Esophagus muscularis mucosa (tissue), 4 donors: ENCODE results near the gene BCAP29. TPM values are rescaled to one million over a fixed set of nuclear protein-coding genes. Genes with fewer than 3 reads are reported as not detected.

Experiments
- DNase-seq: peaks from one replicate; pipeline ENCODE4 v3.0.0-alpha.2; 2017; ENCODE audit errors: extremely low spot score
- H3K27ac ChIP-seq, 4 donors: fragments of 200-600 bp; sonication (generic); replicated peaks in 1 of 4; 1 replicate in 3 of 4; 2 replicates in 1 of 4; pipeline ENCODE4 v1.5.1; 2016 to 2019; ENCODE audit warnings: mild to moderate bottlenecking in 1 of 4
- H3K27me3 ChIP-seq, 4 donors: fragments of 200-600 bp; sonication (generic); one replicate each; pipeline versions ENCODE4 v1.5.1 to v1.6.0; 2016 to 2019
- H3K36me3 ChIP-seq, 4 donors: fragments of 200-600 bp; sonication (generic); one replicate each; pipeline ENCODE4 v1.5.1; 2016 to 2019
- H3K4me1 ChIP-seq, 4 donors: fragments of 200-600 bp; sonication (generic); one replicate each; pipeline ENCODE4 v1.5.1; 2016 to 2019
- H3K4me3 ChIP-seq, 4 donors: fragments of 200-600 bp; sonication (generic); 1 replicate in 2 of 4; 2 replicates in 2 of 4; pipeline ENCODE4 v1.5.1; 2016 to 2019; ENCODE audit warnings: mild to moderate bottlenecking in 4 of 4, moderate library complexity in 1 of 4
- H3K9me3 ChIP-seq, 4 donors: fragments of 200-600 bp; sonication (generic); 1 replicate in 3 of 4; 2 replicates in 1 of 4; pipeline ENCODE4 v1.5.1; 2016 to 2019
- CTCF ChIP-seq, 3 experiments: fragments of 200-600 bp in 2 of 3; fragments of 450-650 bp in 1 of 3; sonication (generic) in 2 of 3; IDR thresholded peaks; one replicate each; pipeline ENCODE4 v1.5.1; 2017 to 2019; ENCODE audit warnings: antibody characterized with exemption in 3 of 3, mild to moderate bottlenecking in 2 of 3, moderate library complexity in 1 of 3
- EP300 ChIP-seq: sonication (generic); formaldehyde crosslinking; IDR thresholded peaks from one replicate; pipeline ENCODE4 v1.6.1; 2017; ENCODE audit warnings: antibody characterized with exemption
- POLR2A ChIP-seq: fragments of 450-650 bp; IDR thresholded peaks from one replicate; pipeline ENCODE4 v1.6.1; 2017; ENCODE audit warnings: antibody characterized with exemption, moderate library complexity, mild to moderate bottlenecking, low read depth
- POLR2AphosphoS5 ChIP-seq, 2 donors: sonication (generic); formaldehyde crosslinking; IDR thresholded peaks; one replicate each; pipeline ENCODE4 v1.6.1; 2017; ENCODE audit warnings: antibody characterized with exemption in 2 of 2
- WGBS: methylation state at CpG from one replicate; pipeline ENCODE4 v1.1.5; 2018; 5-methylcytosine and 5-hydroxymethylcytosine counted together
- intact Hi-C: fragments of 100-400 bp; cut with DNase I; formaldehyde crosslinking; loops from one replicate; pipeline ENCODE4 v1.15.1; 2023
- total RNA-seq, 4 donors: library from RNA; depleted of rRNA; stranded (reverse); fragments of >200 nt; gene quantifications; one replicate each; pipeline versions ENCODE4 v1.1.0 to v1.2.1, GENCODE V29; 2016

The BCAP29 gene
- total RNA-seq, 4 donors from 2014 or later: 89.8 to 116 (median 107) TPM

DNA sequence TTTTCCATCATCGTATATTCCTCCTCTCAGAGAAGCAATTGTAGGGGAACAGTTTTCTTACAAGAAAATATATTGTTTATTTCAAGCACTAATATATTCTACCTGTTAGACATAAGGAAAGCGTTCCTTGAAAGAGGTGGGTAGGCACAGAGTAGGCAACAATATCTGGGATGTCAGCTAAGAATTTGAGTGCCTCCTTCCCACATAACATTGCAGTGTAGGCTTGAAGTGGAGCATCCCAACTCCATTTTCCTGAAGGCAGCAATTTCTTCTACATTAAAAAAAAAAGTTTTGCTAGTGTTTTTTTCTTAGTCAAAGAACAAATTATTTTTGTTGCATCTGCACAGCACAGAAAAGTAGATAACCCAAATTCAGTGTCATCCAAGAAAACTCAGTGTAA, 20.8 kb downstream of the BCAP29 start:
- no peaks in the 10 kb centered on the region for H3K9me3 ChIP-seq
- WGBS: 83% methylated on average over 2 of the region's 2 CpGs
- no peak for DNase-seq
- TF ChIP-seq POLR2A: no peak
- TF ChIP-seq CTCF (IDR thresholded peaks at IDR 0.05): no peak
- TF ChIP-seq POLR2AphosphoS5 (IDR thresholded peaks at IDR 0.05): no peak
- no peak for TF ChIP-seq EP300
- H3K36me3 ChIP-seq: peaks cover 11 to 62% (median 35%) of the 10 kb centered on the region in 4 donors
- intact Hi-C loops: no loop called here
- H3K4me3 ChIP-seq: no peak overlapping the region
- H3K4me1 ChIP-seq: peaks cover 2 to 12% (median 4%) of the 10 kb centered on the region in 4 donors
- no peaks in the 10 kb centered on the region for H3K27me3 ChIP-seq
- no peak overlapping the region for H3K27ac ChIP-seq

DNA sequence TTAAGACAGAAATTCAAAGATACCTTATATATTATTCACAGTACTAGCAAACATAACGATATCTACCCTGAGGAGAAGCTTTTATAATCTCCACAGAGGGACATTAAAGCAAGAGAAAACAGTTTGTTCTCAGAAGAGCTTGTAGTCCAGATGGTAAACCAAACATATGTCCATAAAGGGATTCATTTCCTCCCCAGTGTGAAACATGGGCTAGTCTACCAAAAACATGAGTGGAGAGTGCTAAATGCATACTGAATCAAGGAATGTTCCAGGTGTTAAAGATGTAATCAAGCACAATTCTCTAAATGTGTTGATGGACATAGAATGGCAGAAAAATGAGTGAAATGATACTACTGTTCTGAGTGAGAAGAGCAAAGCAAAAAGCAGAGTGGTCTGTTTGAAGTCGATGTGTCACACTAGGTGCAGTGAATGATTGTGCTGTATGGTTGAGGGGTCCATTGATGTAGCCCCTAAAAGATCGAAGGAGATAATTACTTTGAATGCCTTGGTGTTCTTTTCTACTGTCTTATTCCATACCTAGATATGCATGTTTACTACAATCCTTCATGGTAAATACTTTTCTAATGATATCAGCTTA, 25.3 kb downstream of the BCAP29 start:
- Histone ChIP-seq H3K9me3 (no peaks in the 10 kb centered on the region), H3K27me3 (no peaks in the 10 kb centered on the region), H3K36me3 (peaks cover 11 to 50% (median 30%) of the 10 kb centered on the region in 4 donors), H3K27ac (no peak overlapping the region), H3K4me1 (peaks cover 7 to 11% (median 9%) of the 10 kb centered on the region in 4 donors), H3K4me3 (no peak overlapping the region)
- WGBS: 96% methylated on average over 3 of the region's 3 CpGs
- TF ChIP-seq POLR2A: no peak
- no peak for TF ChIP-seq EP300
- no peak for TF ChIP-seq POLR2AphosphoS5 (IDR thresholded peaks at IDR 0.05)
- TF ChIP-seq CTCF (IDR thresholded peaks at IDR 0.05): no peak
- DNase-seq: no peak
- intact Hi-C loops: no loop called here

DNA sequence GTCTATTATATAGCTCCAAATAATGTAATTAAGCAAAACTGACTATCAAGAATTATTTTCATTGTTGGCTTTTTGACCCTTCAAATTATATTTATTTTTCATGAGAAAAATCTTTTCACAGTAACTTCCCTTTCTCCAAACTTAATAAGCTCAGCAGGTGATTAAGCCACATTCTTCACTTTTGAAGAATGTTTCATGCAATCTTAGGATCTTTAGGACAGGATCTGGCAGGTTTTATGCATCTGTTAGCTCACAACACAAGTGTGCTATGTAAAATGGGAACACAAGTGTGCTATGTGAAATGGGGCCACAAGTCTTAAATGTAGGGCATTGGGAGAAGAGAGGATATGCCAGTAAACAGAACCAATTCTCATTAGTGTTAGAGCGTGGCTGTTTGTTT, 26.3 kb downstream of the BCAP29 start:
- TF ChIP-seq POLR2AphosphoS5 (IDR thresholded peaks at IDR 0.05) (no peak), POLR2A (no peak), CTCF (IDR thresholded peaks at IDR 0.05) (no peak), EP300 (no peak)
- no peak for DNase-seq
- Histone ChIP-seq H3K4me1 (peaks cover 9 to 13% (median 11%) of the 10 kb centered on the region in 4 donors), H3K27me3 (no peaks in the 10 kb centered on the region), H3K27ac (no peak overlapping the region), H3K4me3 (no peak overlapping the region), H3K36me3 (peaks cover 5 to 40% (median 22%) of the 10 kb centered on the region in 4 donors), H3K9me3 (no peaks in the 10 kb centered on the region)
- WGBS: 97% methylated on average over 1 of the region's 1 CpG
- intact Hi-C loops: no loop called here

GRCh38 chr7:107609811-107610261, 29.8 kb downstream of the BCAP29 start:
- intact Hi-C loops: no loop called here
- Histone ChIP-seq H3K27ac (no peak overlapping the region), H3K4me1 (peaks cover 9 to 14% (median 12%) of the 10 kb centered on the region in 4 donors), H3K36me3 (peaks cover 10 to 33% (median 20%) of the 10 kb centered on the region in 4 donors), H3K27me3 (no peaks in the 10 kb centered on the region), H3K4me3 (no peak overlapping the region), H3K9me3 (no peaks in the 10 kb centered on the region)
- DNase-seq: no peak
- WGBS: 51% methylated on average over 4 of the region's 4 CpGs
- TF ChIP-seq POLR2A (no peak), POLR2AphosphoS5 (IDR thresholded peaks at IDR 0.05) (no peak), EP300 (no peak), CTCF (IDR thresholded peaks at IDR 0.05) (no peak)
